GM21786 (cell line): ENCODE data around the gene ZMYND12.
"Not testable (repeated sequence)": the region's sequence is repeated elsewhere in the genome, so short reads cannot be mapped to it uniquely, and the experiment has no call there.

Experiments used
- ATAC-seq: cut with Tn5 transposase; IDR thresholded peaks from one replicate; pipeline ENCODE4 v1.9.1; 2021; ENCODE audit not compliant: unreplicated experiment

ZMYND12 gene, protein sequence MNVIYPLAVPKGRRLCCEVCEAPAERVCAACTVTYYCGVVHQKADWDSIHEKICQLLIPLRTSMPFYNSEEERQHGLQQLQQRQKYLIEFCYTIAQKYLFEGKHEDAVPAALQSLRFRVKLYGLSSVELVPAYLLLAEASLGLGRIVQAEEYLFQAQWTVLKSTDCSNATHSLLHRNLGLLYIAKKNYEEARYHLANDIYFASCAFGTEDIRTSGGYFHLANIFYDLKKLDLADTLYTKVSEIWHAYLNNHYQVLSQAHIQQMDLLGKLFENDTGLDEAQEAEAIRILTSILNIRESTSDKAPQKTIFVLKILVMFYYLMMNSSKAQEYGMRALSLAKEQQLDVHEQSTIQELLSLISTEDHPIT

GRCh38 chr1:42456010-42456753 lies at the start of gene ZMYND12, which contains the start of gene PPCS:
ZMYND12 (minus strand) TSS chr1:42456022; CDS start chr1:42455997, 25 bp downstream.
PPCS (plus strand) TSS chr1:42456543; CDS start chr1:42456566, 23 bp downstream.
- peak; percentile 82 for ATAC-seq

GRCh38 chr1:42504535-42505128 lies 48.8 kb upstream of the ZMYND12 start:
- ATAC-seq = no peak

DNA sequence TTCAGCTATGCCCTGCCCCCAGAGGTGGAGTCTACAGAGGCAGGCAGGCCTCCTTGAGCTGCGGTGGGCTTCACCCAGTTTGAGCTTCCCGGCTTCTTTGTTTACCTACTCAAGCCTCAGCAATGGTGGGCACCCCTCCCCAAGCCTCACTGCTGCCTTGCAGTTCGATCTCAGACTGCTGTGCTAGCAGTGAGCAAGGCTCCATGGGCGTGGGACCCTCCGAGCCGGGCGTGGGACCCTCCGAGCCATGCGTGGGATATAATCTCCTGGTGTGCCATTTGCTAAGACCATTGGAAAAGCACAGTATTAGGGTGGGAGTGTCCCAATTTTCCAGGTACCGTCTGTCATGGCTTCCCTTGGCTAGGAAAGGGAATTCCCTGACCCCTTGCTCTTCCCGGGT lies 46.2 kb upstream of the ZMYND12 start:
- not testable (repeated sequence) for ATAC-seq

GRCh38 chr1:42490237-42490636 lies 34.4 kb upstream of the ZMYND12 start:
- ATAC-seq = no peak

- no peak for ATAC-seq
Measured at GRCh38 chr1:42484382-42484781, 28.6 kb upstream of the ZMYND12 start.

GRCh38 chr1:42482635-42483153 lies 26.9 kb upstream of the ZMYND12 start:
- ATAC-seq = no peak

DNA sequence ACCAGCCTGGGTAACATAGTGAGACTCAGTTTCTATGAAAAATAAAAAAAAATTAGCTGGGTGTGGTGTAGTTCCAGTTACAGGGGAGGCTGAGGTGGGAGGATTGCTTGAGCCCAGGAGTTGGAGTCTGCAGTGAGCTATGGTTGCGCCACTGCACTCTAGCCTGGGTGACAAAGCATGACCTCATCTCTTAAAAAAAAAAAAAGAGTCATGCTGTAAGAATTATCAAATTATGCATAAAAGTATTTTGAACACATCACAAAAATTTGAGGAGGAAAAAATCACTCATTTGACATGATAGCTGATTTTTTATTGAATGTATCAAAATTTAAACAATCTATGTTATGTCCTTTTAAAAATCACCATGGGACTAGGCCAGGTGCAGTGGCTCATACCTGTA lies 25.1 kb upstream of the ZMYND12 start:
- no peak for ATAC-seq

GRCh38 chr1:42479621-42480020 lies 23.8 kb upstream of the ZMYND12 start:
- no peak for ATAC-seq

- no peak for ATAC-seq
Measured at GRCh38 chr1:42477775-42478174, 22.0 kb upstream of the ZMYND12 start.

DNA sequence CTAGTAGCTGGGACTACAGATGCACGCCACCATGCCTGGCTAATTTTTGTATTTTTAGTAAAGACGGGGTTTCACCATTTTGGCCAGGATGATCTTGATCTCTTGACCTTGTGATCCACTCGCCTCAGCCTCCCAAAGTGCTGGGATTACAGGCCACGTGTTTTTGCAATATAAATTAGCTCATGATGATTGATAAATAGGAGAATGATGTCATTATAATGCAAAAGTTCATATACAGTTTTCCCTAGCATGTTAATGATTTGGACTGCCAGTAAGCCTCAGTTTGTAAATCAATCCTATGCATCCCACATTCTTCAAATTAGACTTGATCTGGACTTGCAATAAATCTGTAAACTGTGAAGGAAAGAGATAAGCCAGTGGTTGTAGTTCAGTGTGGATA lies 21.5 kb upstream of the ZMYND12 start:
- ATAC-seq = not testable (repeated sequence)

GRCh38 chr1:42476605-42477004 lies 20.8 kb upstream of the ZMYND12 start:
- no peak for ATAC-seq

DNA sequence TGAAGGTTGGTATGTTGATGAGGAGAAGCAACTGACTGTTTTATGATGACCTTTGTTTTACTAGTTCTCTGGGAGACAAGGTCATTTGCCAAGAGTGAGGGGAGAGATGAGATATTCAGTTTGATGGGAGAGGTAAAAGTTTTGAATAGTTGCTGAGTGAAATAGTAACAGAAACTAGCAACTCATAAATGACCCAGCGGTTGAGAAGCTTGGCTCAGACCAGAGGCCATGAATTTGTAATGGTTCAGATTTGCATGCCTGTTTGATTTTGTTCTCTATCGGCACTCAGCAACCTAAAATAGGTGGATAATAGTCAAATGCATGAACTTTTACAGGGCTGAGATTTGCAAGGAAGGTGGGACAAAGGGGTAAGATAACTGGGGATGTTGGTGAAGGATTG lies 13.9 kb upstream of the ZMYND12 start:
- ATAC-seq = no peak

- ATAC-seq = no peak
Measured at GRCh38 chr1:42466030-42466429, 10.2 kb upstream of the ZMYND12 start.

DNA sequence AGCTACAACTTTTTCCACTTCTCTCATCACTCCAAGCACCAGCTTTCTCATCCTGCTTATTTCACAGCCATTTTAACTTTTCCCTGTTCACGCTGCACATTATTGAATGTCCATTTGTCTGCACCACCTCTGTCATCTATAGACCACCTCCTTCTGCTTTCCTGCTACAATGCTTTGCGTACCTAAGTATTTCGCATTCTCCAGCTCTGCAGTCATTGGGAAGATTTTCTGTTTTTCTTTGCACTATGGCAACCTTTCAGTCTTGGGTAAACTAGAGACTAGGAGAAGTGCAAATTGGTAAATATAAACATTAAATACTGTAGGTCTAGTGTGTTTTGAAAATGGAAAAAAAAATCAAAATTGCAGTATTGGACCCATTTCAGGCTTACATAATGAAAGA lies 8.1 kb upstream of the ZMYND12 start:
- ATAC-seq = no peak

GRCh38 chr1:42462828-42463763 lies 7.3 kb upstream of the ZMYND12 start, which contains the start of gene CCDC30:
CCDC30 (plus strand) TSS chr1:42463286; CDS start chr1:42480552, 17,266 bp downstream.
- ATAC-seq = peak; percentile 99

- no peak for ATAC-seq
Measured at GRCh38 chr1:42461196-42461595, 5.4 kb upstream of the ZMYND12 start.

GRCh38 chr1:42456754-42457089 lies 900 bp upstream of the ZMYND12 start:
- ATAC-seq = peak; percentile 50

GRCh38 chr1:42454403-42454802 lies 1.4 kb downstream of the ZMYND12 start:
- ATAC-seq = no peak

- no peak for ATAC-seq
Measured at GRCh38 chr1:42453386-42453785, 2.4 kb downstream of the ZMYND12 start.

- ATAC-seq = no peak
Measured at GRCh38 chr1:42450061-42450460, 5.8 kb downstream of the ZMYND12 start.
